ENCODE data around the gene SSBP2. TPM values are rescaled to one million over a fixed set of nuclear protein-coding genes. Genes with fewer than 3 reads are reported as not detected.
A peak's percentile ranks its signal among the peaks of the same experiment; 100 is the strongest.

The SSBP2 gene
- total RNA-seq, 2 donors from 2014 or later = 11.1 to 28.0 TPM

DNA sequence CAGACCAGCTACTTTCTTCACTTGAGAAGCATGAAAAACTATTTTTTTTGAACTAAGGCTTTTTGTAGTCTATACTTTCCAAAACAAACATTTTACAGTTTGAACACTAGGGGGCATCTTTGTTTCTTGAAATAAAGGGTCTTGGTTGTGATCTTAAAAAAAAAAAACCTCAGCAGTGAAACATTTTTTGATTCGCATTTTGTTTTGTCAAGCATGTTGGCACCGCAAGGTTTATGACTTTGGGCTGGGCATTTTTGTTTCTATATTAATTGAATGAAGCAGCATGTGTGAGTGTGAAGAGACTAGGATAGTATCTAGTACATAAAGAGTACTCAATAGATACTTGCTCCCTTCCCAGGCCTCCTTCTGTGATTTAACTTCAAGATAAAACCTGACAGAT, 325.3 kb downstream of the SSBP2 start:
- Histone ChIP-seq H3K27me3 (no peaks in the 10 kb centered on the region), H3K36me3 (no peaks in the 10 kb centered on the region), H3K27ac (no peak overlapping the region), H3K4me1 (no peaks in the 10 kb centered on the region), H3K9ac (ENCODE audit: low read depth in 2 of 2, low read length in 2 of 2) (no peak overlapping the region), H3K4me3 (no peak overlapping the region), H3K9me3 (no peaks in the 10 kb centered on the region)
- intact Hi-C loops (cut with DNase I) = loop anchor here (5.0 to 10.0 kb wide), 2 partner anchors 419 to 742 kb away; no protein-coding TSS in a partner anchor
- no peak for DNase-seq
- TF ChIP-seq, protein P1, sequence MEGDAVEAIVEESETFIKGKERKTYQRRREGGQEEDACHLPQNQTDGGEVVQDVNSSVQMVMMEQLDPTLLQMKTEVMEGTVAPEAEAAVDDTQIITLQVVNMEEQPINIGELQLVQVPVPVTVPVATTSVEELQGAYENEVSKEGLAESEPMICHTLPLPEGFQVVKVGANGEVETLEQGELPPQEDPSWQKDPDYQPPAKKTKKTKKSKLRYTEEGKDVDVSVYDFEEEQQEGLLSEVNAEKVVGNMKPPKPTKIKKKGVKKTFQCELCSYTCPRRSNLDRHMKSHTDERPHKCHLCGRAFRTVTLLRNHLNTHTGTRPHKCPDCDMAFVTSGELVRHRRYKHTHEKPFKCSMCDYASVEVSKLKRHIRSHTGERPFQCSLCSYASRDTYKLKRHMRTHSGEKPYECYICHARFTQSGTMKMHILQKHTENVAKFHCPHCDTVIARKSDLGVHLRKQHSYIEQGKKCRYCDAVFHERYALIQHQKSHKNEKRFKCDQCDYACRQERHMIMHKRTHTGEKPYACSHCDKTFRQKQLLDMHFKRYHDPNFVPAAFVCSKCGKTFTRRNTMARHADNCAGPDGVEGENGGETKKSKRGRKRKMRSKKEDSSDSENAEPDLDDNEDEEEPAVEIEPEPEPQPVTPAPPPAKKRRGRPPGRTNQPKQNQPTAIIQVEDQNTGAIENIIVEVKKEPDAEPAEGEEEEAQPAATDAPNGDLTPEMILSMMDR (IDR thresholded peaks at IDR 0.05) = peak; percentile 55

DNA sequence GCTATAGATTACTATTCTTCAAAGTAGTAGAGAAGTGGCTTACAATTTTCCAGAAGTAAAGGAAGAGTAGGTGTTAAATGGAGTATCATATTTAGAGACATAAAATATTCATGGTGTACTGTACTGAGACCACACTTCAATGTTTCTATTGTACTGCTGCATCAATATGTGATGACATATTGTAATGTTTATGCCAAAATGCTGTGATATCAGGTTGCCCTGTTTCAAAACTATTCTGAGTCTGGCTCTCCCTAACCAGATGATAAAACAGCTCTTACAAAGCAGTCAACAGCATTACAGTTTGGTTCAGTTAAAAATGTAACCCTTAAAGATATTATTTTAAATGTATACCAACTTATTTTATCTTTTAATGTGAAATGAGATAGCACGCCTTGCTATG, 326.2 kb downstream of the SSBP2 start:
- Histone ChIP-seq H3K36me3 (no peaks in the 10 kb centered on the region), H3K4me1 (no peaks in the 10 kb centered on the region), H3K27ac (no peak overlapping the region), H3K4me3 (no peak overlapping the region), H3K9me3 (no peaks in the 10 kb centered on the region), H3K27me3 (no peaks in the 10 kb centered on the region), H3K9ac (ENCODE audit: low read depth in 2 of 2, low read length in 2 of 2) (no peak overlapping the region)
- DNase-seq = no peak
- intact Hi-C loops (cut with DNase I) = loop anchor here (5.0 to 10.0 kb wide), 3 partner anchors 420 to 803 kb away; no protein-coding TSS in a partner anchor
- TF ChIP-seq, protein P1 (IDR thresholded peaks at IDR 0.05) = no peak

DNA sequence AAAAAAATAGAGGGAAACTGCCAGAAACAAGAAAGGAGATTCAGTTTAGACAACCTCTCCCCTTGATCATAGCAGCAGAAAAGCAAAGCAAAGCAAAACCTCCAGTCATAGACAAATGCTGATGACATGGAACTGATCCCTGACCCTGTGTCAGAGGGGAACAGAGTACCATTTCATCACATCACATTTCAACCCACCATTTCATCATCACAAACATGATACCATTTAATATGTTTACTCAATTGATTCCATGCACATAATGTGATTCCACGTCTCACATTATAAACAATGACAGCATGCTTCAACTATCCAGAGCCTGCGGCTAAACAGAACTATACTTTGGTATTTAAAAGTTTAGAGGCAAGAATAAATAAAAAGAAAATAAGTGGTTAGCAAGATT, 328.2 kb downstream of the SSBP2 start:
- TF ChIP-seq, protein P1 (IDR thresholded peaks at IDR 0.05) = no peak
- H3K27me3 ChIP-seq = no peaks in the 10 kb centered on the region
- H3K9ac ChIP-seq (ENCODE audit: low read depth in 2 of 2, low read length in 2 of 2) = no peak overlapping the region
- H3K4me1 ChIP-seq = no peaks in the 10 kb centered on the region
- DNase-seq = no peak
- H3K27ac ChIP-seq = no peak overlapping the region
- H3K9me3 ChIP-seq = no peaks in the 10 kb centered on the region
- intact Hi-C loops (cut with DNase I) = loop anchor here (5.0 to 10.0 kb wide), 2 partner anchors 422 to 805 kb away; no protein-coding TSS in a partner anchor
- no peaks in the 10 kb centered on the region for H3K36me3 ChIP-seq
- no peak overlapping the region for H3K4me3 ChIP-seq

DNA sequence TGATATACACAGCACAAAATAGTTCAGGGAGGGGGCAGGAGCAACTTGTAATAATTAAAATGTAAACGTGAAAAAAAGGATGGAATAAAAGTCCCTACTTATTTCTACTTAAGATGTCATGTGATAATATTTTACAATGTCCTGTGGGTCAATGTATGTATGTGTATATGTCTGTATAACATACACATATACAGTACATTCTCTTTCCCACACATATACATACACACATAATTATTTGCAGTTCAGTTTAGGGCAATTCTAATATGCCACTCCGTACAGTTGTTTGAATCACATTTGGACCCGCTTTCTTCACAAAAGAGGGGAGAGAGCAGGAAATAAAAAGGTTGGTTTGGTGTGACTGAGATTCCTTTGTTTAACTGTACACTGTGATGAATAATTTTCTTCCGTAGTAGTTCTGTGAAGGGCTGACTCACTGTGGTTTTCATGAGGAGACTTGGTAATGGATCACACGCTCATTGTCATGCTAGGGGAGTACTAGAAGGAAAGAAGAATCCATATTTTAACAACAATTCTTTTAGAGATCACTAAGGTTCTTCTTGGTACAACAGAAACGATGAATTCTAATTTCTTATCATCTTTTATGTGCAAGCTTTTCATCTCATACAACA, 330.7 kb downstream of the SSBP2 start:
- Histone ChIP-seq H3K27me3 (no peaks in the 10 kb centered on the region), H3K4me1 (no peaks in the 10 kb centered on the region), H3K27ac (no peak overlapping the region), H3K9ac (ENCODE audit: low read depth in 2 of 2, low read length in 2 of 2) (no peak overlapping the region), H3K9me3 (no peaks in the 10 kb centered on the region), H3K4me3 (no peak overlapping the region), H3K36me3 (no peaks in the 10 kb centered on the region)
- intact Hi-C loops (cut with DNase I) = loop anchor here (5.0 to 10.0 kb wide), 2 partner anchors 425 to 807 kb away; no protein-coding TSS in a partner anchor
- TF ChIP-seq, protein P1 (IDR thresholded peaks at IDR 0.05) = no peak
- DNase-seq = no peak

DNA sequence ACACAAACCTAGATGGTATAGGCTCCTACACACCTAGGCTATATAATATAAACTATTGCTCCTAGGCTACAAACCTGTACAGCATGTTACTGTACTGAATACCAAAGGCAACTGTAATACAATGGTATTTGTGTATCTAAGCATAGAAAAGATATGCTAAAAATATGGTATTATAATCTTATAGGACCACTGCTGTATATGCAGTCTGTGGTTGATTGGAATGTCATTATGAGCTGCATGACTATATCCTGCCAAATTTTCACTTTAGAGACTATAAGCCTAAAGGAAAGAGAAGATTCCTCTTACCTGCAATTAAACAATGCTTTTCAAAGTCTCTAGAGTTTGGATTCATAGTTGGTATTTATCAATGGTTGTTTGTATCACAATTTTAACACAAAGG, 332.3 kb downstream of the SSBP2 start:
- no peak overlapping the region for H3K27ac ChIP-seq
- no peak for DNase-seq
- TF ChIP-seq, protein P1 (IDR thresholded peaks at IDR 0.05) = no peak
- H3K36me3 ChIP-seq = no peaks in the 10 kb centered on the region
- no peaks in the 10 kb centered on the region for H3K4me1 ChIP-seq
- no peak overlapping the region for H3K9ac ChIP-seq (ENCODE audit: low read depth in 2 of 2, low read length in 2 of 2)
- no peaks in the 10 kb centered on the region for H3K9me3 ChIP-seq
- intact Hi-C loops (cut with DNase I) = no loop called here
- no peaks in the 10 kb centered on the region for H3K27me3 ChIP-seq
- H3K4me3 ChIP-seq = no peak overlapping the region

Data from colonic mucosa (tissue), 4 donors.